NCI-H1105 (cell line): Measurements from ENCODE around the gene PLSCR4.

Experiments used
- DNase-seq: peaks from one replicate; lab custom pipeline; 2025; lab: John Stamatoyannopoulos, UW

PLSCR4 gene

DNA sequence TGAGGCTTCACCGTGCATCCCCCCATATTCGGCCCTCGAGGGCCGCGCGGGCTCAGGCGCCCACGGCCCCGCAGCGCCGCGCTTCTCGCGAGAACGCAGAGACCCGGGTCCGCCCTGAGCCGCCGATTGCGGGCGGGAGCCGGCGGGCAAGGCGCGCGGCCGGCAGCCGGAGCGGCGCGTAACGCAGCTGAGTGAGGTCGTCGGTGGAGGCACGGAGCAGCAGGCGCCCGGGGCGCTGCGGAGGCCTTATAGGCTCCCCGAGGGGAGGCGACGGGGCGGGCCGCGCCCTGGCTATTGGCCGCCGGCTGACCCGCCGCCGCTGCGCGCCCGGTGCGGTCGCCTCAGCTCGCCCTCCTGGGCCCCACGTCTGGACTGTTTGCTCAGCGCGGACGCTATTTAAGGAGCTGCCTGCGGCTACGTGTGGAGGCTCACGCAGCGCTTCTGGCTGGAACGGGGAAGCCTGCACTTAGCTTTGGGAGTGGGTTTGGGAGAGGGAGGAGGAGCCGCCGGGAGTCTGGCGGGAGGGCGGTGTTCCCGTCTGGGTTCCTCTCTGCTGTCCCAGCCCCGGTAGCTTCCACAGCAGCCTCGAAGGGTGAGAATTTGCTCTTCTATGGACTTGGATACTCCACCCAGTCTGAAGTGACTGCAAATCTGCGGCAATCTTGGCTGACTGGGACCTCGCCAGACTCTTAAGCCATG lies 89.8 kb downstream of the PLSCR4 start, which contains the start of gene PLOD2:
Gene PLOD2 (minus strand): TSS at position 221 of the 699 bp plus-strand sequence. CDS start 195 bp downstream, at position 26.
- DNase-seq = peak; percentile 87

DNA sequence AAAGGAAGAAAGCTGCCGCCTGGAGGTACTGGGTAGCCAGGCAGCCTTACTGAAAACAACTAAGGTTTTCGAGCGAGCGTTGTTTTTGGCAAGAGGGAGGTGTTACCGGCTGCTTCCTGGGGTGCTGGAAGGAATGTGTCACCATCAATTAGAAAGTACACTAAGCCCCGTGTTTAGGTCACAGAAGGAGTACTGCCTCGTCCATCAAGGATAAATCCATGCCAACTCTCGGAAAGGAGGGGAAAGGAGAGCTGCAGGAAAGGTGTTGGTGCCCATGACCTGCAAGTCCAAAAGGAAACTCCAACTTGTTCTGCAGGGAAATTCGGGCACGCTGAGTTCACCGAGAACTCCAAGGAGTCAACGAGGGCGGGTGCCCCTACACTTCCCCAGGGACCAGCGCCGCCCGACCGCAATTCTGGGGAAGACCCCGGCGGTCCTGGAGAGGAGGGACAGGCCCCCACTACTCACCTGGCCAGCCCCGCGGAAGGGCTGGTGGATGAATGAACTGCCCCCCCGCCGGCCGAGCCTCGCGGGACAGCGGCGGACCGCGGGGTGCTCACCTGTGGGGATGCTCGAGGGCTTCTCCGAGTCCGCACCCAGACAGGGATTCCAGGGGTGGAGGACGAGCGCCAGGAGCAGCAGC lies 90.5 kb downstream of the PLSCR4 start:
- DNase-seq = peak; percentile 68

GRCh38 chr3:146159616-146160320 lies 91.1 kb downstream of the PLSCR4 start:
- DNase-seq = no peak

- DNase-seq = no peak
These were observed 91.9 kb downstream of the PLSCR4 start for GRCh38 chr3:146159037-146159436.

DNA sequence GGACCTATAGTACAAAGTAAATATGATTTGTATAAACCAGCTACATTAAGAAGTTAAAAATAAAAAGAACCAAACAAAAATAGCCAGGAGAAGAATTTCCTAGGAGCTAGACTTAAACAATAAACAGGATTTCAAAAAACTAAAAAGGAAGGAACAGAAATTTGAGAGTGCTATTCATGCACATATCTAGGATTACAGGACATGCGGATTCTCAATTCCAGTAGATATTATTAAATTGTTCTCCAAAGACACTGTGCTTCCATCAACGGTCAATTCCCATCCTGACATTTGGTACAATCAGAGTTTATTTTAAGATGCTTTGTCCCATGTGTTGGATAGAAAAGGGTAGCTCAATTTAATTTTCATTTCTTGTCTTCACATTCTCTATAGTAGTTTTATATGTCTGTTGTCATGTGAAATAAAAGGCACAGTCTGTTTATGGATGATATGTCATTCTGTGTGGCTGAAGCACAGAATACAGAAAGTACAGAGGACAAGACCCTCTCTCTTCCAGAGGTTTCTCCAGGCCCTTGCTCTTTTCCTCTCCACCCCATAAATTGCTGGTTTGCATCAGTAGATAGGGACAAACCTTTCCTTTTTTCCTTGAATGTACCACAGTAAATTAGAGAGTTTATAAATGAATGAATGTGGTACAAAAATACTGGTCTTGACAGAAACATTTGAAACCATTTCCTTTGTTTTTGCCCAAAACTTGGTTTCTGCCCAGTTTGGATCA lies 93.4 kb downstream of the PLSCR4 start:
- DNase-seq = no peak

DNA sequence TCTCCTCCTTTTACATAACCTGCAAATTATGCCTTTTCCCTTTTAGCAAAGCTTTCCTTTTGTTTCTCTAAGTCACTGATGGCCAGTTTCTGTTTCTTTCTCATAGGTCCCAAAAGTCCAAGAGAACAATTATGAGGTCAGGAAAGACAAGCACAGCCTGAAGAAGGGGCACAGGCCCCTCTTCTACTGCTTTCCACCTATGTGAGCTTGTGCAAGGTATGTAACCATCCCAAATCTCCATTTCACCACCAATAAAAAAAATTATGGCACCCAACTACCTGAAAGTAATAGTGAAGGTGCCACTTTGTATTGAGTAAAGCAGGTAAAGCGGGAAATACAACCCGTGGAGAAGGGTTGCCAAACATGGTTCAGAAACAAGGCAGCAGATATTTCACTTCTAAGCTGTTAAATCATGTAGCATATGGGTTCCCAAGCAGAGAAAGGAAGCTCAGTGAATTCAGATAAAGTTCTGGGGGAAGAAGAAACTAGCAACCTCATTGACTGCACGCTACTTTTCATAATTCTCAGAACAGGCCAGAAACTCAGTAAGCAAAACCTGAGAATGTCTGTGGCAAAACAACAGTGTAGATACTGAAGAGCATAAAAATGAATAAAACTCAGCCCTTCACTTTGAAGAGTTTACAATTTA lies 94.1 kb downstream of the PLSCR4 start:
- no peak for DNase-seq

DNA sequence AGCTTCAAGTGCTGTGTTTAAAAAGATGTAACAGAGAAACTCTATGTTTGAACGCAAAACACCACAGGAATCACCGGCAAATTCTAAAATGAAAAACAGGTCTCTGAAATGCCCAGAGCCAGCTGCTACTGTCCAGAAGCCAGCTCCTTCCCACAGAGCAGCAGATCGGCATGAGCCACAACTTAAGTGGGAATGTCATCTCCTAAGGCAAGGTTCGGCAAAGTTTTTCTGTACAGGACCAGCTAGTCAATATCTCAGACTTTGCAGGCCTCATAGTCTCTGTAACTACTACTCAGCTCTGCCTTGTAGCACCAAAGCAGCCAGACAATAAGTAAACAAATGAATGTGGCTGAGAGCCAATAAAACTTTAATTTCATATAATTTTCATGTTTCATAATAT lies 94.8 kb downstream of the PLSCR4 start:
- DNase-seq = peak; percentile 19

GRCh38 chr3:146154995-146155394 lies 95.9 kb downstream of the PLSCR4 start:
- no peak for DNase-seq

DNA sequence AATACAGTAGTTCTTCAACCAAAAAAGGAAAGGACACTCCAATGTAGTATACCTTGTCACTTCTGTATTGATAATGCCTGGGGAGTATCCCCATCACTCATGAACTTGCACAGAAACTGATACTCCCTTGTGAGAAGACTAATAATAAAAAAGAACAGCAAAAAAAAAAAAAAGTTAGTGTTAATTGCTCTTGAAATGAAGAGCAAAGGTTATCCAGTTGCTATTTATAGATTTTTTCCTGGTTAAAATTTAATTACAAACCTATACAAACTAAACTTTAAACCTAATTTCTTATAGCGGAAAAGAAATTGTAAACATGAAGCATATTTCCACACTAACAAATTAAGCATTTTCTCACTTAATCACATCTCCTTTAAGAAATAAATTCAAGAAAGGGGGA lies 96.6 kb downstream of the PLSCR4 start:
- DNase-seq = no peak

GRCh38 chr3:146153429-146153828 lies 97.5 kb downstream of the PLSCR4 start:
- DNase-seq = no peak

DNA sequence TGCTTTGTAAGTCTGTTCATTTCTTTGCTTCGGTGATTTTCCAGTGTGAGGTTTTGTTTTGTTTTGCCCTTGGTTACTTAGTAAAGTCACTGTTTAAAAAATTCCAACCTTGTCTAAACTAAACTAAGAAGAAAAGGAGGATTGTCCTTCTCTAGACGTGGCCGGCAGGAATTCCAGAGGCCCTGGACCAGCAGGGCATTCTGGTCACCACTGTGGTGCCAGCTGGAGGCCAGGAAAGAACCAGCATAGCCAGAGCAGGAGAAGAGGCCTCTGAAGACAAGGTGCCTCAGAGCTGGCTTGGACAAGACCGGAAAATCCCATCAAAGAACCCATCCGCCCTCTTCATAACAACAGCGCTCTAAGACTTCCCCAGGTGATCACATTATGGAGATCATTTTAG lies 98.1 kb downstream of the PLSCR4 start:
- no peak for DNase-seq

DNA sequence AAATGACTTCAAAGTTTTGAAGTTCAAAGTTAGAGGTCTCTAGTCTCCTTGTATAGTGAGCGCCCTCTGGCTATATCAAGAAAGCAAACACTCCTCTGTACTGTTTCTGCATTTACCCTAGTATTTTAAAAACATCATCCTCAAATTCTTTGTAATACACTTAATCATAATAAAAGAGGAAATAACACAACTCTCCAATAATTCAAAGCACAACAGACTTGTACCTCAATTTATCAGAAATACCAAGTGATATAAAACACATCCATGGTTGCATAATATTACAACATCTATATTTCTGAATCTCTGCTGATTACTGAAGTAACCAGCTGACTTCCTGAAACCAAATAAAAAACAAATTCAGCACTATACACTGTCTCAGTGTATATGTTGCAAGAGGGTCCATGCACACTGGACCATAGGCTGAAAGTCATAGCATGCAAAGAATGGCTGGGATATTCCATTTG lies 102.4 kb downstream of the PLSCR4 start:
- no peak for DNase-seq

GRCh38 chr3:146145642-146146041 lies 105.3 kb downstream of the PLSCR4 start:
- no peak for DNase-seq

- no peak for DNase-seq
These were observed 108.1 kb downstream of the PLSCR4 start for GRCh38 chr3:146142757-146143156.
